Measurements from ENCODE around the gene PTPN14.
A peak's percentile ranks its signal among the peaks of the same experiment; 100 is the strongest.

PTPN14 gene

GRCh38 chr1:214360525-214361164, 190.8 kb downstream of the PTPN14 start:
- no peak for DNase-seq

- DNase-seq, result no peak
Measured at GRCh38 chr1:214360116-214360515, 191.3 kb downstream of the PTPN14 start.

GRCh38 chr1:214354440-214355148, 196.8 kb downstream of the PTPN14 start:
- DNase-seq, result no peak

- peak; percentile 29 for DNase-seq
Measured at GRCh38 chr1:214352838-214353237, 198.6 kb downstream of the PTPN14 start.

GRCh38 chr1:214351551-214352277, 199.7 kb downstream of the PTPN14 start:
- no peak for DNase-seq

- peak; percentile 69 for DNase-seq
Measured at GRCh38 chr1:214349781-214350180, 201.6 kb downstream of the PTPN14 start.

- DNase-seq, result no peak
Measured at GRCh38 chr1:214349008-214349407, 202.4 kb downstream of the PTPN14 start.

GRCh38 chr1:214344897-214345296, 206.5 kb downstream of the PTPN14 start:
- no peak for DNase-seq

GRCh38 chr1:214342525-214342924, 208.9 kb downstream of the PTPN14 start:
- DNase-seq, result no peak

GRCh38 chr1:214341932-214342331, 209.5 kb downstream of the PTPN14 start:
- DNase-seq, result no peak

GRCh38 chr1:214341459-214341858, 209.9 kb downstream of the PTPN14 start:
- no peak for DNase-seq

- DNase-seq, result no peak
Measured at GRCh38 chr1:214338212-214338611, 213.2 kb downstream of the PTPN14 start.

GRCh38 chr1:214337511-214337910, 213.9 kb downstream of the PTPN14 start:
- no peak for DNase-seq

- DNase-seq, result no peak
Measured at GRCh38 chr1:214337015-214337414, 214.4 kb downstream of the PTPN14 start.

GRCh38 chr1:214335567-214335966, 215.8 kb downstream of the PTPN14 start:
- no peak for DNase-seq

GRCh38 chr1:214332946-214333798, 218.2 kb downstream of the PTPN14 start:
- peak; percentile 67 for DNase-seq

- peak; percentile 50 for DNase-seq
Measured at GRCh38 chr1:214331827-214332423, 219.5 kb downstream of the PTPN14 start.

- no peak for DNase-seq
Measured at GRCh38 chr1:214331180-214331579, 220.2 kb downstream of the PTPN14 start.

- DNase-seq, result no peak
Measured at GRCh38 chr1:214330715-214331114, 220.7 kb downstream of the PTPN14 start.

- DNase-seq, result no peak
Measured at GRCh38 chr1:214330222-214330621, 221.2 kb downstream of the PTPN14 start.

GRCh38 chr1:214329470-214330220, 221.8 kb downstream of the PTPN14 start:
- no peak for DNase-seq
